GM19239 (cell line): Measurements from ENCODE around the gene RHOBTB3.

Source experiments
- DNase-seq: peaks from one replicate; pipeline ENCODE4 v3.0.0; 2011; ENCODE audit warnings: low spot score; ENCODE audit not compliant: insufficient read length
- FAIRE-seq: peaks from 2 replicates; lab custom pipeline; 2011; peaks lifted over from hg19 to GRCh38; lab: Jason Lieb, UNC

Gene RHOBTB3

DNA sequence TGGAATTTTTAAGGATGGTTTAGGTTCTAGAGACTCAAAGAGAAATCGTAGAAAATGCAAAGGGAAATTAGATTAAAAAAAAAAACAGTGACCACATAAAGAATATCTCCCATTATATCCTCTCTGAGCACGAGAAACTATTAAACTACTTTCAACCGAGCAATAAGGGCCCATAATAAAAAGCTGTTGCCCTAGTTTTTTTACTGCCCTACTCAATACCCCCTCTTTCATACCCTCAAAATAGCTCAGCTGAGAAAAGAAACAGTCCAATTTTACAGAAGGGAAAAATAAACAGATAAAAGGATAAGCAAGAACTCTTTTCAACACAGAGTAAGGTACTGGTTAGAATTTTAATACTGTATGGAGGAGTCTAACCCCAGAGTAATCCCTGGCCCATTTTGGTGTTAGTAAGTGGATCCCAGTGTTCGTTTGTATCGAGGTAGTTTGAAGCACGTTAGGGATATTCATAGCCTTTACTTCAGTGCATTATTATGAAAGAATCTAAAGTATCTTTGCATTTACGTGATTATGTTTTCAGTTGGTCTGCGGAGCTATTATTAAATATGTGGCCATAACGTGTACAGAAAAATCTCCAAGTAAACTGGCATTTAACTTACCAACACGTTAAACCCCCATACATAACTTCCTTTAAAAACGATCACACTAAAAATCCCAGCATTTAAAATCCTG is 980 bp upstream of the RHOBTB3 start:
- FAIRE-seq = peak; percentile 31
- no peak for DNase-seq

DNA sequence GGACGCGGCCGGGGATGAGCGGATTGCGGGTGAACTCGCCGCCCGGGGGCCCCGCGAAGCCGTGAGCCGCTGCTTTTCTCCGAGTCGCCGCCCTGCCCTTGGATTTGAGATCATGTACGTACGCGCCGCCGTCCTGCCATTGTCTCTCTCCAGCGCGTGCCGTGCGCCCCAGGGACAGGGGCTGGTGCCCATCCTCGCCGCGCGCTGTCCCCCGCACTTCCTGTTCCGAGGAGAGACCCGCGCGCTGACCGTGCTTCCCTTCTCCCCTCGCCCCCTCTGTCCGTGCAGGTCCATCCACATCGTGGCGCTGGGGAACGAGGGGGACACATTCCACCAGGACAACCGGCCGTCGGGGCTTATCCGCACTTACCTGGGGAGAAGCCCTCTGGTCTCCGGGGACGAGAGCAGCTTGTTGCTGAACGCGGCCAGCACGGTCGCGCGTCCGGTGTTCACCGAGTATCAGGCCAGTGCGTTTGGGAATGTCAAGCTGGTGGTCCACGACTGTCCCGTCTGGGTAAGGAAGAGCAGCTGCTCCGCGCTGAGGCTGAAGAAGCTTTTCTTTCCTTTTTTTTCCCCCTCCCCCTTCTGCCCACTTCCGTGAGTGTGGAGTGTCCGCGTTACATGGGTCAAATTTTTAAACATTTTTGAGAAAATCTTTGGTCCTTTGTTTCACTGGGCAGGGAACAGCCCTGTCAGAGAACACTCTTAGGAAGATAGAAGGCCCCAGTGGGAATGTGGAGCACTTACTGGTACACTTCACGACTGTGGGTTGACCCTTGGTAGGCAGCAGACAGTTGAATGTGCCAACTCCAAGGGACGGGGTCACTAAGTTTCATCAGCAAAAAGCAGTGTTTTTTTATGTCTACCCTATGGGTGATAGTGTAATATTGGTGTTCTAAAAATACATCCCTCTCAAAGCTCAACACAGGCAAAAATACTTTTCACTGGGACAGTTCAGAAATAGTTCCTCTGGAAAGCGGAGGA is 727 bp downstream of the RHOBTB3 start:
- FAIRE-seq (peak; percentile 73), DNase-seq (no peak)

DNA sequence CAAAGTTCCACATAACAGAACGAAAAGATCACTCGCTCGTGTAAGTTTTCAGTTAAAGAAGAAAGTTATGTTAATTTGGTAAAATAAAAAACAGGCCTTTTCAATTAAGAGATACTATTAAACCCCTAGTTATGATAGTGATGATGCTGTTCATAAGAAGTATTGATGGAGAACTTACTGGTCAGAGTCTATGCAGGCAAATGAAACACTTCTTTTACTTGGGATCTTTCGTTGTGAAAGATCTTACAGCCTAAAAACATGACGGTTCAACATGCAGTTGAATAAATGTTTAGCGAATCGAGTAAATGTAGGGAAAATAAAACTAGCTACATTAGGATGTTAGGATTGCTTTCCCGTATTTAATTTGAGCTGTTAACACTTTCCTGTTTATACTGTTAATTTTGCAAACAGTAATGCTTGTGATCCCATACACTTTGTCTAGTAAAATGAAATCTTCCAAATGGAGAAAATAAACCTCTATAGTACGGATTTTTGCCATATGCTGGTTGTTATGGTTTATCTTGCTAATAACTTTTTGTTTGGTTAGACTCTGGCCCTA is 2.0 kb downstream of the RHOBTB3 start:
- FAIRE-seq (peak; percentile 8), DNase-seq (no peak)

DNA sequence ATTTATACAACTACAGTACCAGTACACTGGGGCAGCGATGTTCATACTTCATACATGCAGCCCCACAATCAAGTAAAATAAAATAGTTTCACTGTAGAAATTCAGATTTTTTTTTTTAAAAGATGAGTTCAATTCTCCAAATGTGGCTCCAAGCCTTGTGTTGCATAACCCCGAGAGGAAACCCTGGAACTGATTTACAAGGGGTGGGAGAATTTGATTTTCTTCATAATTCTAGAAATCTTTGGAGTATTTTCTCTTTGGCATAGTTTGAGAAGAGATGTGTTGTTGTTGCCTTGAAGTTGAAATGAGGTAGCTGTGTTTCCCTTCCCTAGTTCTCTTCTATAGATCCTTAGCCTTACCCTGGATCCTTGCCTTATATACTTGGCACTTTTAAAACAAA is 3.1 kb downstream of the RHOBTB3 start:
- FAIRE-seq = no peak

DNA sequence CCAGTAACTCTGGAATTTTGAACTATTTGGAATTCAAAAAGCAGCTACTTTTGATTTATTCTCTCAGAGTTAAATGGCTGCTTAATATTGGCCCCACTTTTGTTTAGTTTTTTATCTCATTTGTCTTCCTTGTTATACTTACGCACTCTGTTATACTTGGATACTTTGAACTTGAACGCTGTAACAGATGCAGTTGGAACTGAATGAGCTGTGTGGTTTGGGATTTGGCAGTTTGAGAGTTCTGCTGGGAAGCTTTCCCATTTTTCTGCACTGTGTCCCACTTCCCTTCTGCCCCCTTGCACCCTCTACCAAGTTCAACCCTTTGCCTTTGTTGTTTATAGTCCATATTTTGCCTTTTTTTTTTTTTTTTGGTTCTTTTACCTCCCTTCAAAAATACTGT is 3.8 kb downstream of the RHOBTB3 start:
- no peak for FAIRE-seq
- DNase-seq = no peak

More for the DNA sequence above, 3.1 kb downstream of the RHOBTB3 start:
- no peak for DNase-seq

- peak; percentile 31 for FAIRE-seq
- no peak for DNase-seq
Measured at GRCh38 chr5:95735406-95735805, 4.3 kb downstream of the RHOBTB3 start.

DNA sequence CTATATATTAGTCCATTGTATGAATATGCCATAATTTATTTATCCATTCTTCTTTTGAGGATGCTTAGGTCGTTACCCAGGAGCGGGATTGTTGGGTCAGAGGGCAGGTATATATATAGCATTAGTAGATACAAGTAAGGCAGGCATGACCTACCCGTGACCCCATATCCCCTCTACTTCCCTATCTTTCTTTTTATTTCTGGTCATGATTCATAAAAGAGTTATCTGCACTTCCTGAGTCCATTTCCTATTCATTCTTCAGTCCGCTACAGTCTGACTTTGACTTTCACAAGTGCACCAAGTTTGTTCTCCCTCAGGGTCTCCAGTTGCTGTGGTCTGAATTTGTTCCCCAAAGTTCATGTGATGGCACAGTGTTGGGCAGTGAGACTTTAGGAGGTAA is 6.9 kb downstream of the RHOBTB3 start:
- DNase-seq (no peak), FAIRE-seq (no peak)

DNA sequence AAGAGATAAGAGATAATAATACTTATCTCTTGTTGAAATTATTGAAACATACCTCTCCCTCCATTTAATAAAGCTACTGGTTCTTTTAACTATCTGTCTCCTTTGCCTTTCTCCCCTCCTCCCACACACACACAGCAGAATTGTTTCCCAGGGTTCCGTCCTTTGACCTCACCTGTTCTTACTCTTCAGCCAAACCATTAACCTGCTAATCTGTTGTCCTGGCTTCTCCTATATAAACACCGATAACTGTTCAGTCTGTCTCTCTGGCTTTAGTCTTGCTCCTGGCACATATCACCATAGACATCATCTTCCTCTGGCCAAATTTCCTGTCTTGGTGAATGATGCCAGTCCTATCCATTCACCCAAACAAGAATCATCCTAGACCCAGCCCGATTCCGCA is 7.7 kb downstream of the RHOBTB3 start:
- DNase-seq = no peak
- no peak for FAIRE-seq

- FAIRE-seq (no peak), DNase-seq (no peak)
Measured at GRCh38 chr5:95739857-95740256, 8.7 kb downstream of the RHOBTB3 start.

DNA sequence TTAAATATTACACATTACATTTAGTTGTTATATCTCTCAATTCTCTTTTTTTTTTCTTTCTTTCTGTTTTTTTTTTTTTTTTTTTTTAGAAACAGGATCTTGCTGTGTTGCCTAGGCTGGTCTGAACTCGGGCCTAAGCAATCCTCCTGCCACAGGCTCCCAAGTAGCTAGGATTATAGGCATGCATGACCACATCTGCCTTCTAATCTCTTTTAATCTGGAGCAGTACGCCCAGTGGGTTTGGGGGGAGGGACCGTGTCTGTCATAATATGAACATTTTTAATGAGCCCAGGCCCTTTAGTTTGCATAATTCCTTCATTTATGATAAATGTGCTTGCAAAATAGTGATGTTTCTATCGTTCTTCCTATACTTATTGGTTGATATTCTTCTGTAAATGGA is 10.3 kb downstream of the RHOBTB3 start:
- DNase-seq = no peak
- no peak for FAIRE-seq

DNA sequence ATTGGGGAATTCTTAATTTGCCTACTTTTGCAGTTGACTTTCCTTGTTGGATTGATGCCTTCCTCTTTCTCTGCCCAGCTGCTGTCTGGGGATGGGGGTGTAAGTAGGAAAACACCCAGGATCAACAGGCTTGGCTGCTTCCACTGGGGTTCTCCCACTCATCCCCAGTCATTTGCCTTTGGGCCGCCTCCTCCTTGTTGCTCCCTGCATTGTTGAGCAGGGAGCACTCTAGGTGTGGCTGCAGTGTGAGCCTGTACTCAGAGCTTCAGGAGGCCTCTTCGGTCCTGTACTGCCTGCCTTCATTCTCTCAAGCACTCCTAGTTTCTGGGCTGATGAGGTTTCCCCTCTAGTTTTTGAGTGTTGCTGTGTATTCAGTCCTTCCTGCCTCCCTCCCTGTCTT is 12.1 kb downstream of the RHOBTB3 start:
- FAIRE-seq (no peak), DNase-seq (no peak)

- FAIRE-seq (no peak), DNase-seq (no peak)
Measured at GRCh38 chr5:95743877-95744276, 12.7 kb downstream of the RHOBTB3 start.

DNA sequence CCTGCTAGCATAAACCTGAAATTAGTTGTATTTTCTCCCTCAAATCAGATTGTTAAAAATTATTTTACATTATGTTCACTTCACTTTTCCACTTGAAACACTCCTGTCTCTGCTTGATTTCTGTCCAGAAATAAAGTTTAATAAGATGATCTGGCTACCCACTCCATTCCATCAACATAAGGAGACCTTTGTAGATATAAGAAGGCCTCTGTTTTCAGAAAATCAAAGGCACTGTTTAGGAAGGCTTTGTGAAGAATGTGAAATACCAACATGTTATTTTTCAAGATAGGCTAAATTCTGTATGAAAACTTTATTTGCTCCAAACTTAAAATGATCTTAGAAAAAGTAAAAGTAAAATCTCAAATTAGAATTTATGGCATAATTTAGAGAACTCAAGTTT is 15.1 kb downstream of the RHOBTB3 start:
- no peak for FAIRE-seq

GRCh38 chr5:95746722-95747679 is 15.9 kb downstream of the RHOBTB3 start:
- no peak for FAIRE-seq

More for the DNA sequence above, 15.1 kb downstream of the RHOBTB3 start:
- DNase-seq = no peak

DNA sequence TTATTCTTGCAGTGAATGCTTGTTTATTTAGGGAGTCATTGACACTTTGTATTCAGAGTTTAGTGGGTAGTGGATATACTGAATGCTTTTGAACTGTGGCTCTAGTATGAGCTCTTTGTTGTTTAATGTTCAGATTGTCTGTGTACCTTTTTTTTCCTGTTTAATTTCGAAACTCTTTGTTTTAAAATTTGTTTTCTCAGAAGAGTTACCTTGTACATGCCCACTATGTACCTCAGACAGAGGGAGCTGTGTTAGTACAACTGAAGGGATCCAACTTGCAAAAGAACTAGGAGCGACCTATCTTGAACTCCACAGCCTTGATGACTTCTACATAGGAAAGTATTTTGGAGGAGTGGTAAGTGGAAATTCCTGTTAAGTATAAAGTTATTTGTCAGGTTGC is 17.0 kb downstream of the RHOBTB3 start:
- FAIRE-seq (no peak), DNase-seq (no peak)

More at GRCh38 chr5:95746722-95747679, 15.9 kb downstream of the RHOBTB3 start:
- DNase-seq = no peak

- FAIRE-seq (no peak), DNase-seq (no peak)
Measured at GRCh38 chr5:95754545-95754944, 23.4 kb downstream of the RHOBTB3 start.

- FAIRE-seq = no peak
Measured at GRCh38 chr5:95759005-95759404, 27.9 kb downstream of the RHOBTB3 start.

DNA sequence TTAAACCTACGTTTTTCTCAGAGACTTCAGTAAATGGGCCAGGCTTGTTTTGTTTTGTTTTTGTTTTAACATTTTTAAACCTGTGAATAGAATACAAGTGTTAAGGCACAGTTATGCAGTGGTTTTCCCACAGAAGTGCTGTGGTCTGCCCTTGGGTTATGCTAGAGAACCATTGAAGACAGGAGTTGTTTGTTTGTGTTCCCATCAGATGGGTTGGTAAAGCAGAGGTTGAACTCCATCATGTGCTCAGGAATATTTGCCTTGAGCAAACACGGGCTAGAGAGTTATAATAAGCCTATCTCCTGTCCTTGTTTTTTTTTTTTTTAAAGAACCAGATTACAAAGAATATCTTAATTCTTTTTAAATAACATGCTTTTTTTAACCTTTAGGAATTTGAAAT is 28.5 kb downstream of the RHOBTB3 start:
- peak; percentile 84 for FAIRE-seq
- no peak for DNase-seq

More at GRCh38 chr5:95759005-95759404, 27.9 kb downstream of the RHOBTB3 start:
- no peak for DNase-seq

DNA sequence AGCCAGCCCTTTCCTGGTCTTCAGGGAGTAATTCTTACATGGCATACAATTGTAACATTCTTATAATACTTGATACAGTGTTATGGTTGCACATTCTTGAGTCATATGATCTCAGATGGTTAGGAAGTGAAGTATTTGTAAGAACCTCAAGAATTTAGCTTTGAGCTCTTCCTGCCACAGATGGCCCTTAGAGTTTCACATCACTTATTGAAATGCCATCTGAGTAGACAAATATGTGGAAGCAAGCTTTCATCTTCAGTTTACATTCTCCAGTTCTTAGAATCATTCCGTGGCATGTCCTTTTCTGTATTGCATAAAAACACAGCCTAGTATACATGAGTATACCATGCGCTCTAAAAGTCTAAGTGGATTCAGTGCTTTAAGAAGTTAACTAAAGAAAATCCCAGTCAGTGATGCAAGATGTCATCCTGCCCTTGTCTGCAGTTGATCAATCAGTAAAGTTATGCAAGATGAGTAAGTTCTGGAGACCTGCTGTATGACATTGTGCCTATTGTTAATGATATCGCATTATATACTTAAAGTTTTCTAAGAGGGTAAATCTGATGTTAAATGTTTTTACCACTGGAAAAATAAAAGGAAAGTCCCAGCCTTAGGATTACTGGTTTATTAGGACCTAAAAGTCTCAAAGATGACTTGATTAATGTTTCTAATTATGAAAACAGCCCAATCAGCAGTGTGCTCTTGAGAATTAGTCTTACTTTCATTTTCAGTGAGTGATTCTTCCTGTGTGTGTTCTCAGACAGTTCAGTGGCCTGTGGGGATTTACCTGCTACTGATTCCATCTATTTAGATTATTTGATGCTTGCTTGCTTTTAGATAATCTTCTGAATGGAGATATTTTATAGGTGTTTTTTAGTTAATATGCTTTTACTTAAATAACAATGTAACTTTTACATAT is 29.4 kb downstream of the RHOBTB3 start:
- DNase-seq (peak; percentile 39), FAIRE-seq (peak; percentile 100)
